Endothelial cell of umbilical vein (primary cell): ENCODE results near the gene JUP. TPM values are rescaled to one million over a fixed set of nuclear protein-coding genes. Genes with fewer than 3 reads are reported as not detected.

Source experiments
- BruUV-seq: library from RNA; stranded (reverse); fragments of 400-500 nt; replicated peaks from 2 replicates; lab custom pipeline; 2021; lab: Mats Ljungman, UMichigan
- CTCF ChIA-PET: fragments of 300-600, 350-600 bp; sonication (Branson Sonifier 250); formaldehyde crosslinking; loops from one replicate; lab custom pipeline; 2021; ENCODE audit warnings: antibody characterized with exemption, inconsistent platforms; lab: Charles Lee
- POLR2A ChIA-PET: fragments of 300-600, 350-600 bp; sonication (Branson Sonifier 250); formaldehyde crosslinking; loops from one replicate; lab custom pipeline; 2021; ENCODE audit warnings: antibody characterized with exemption, inconsistent platforms; lab: Charles Lee
- DNase-seq: peaks from one replicate; pipeline ENCODE4 v3.0.0-alpha.2; 2011; ENCODE audit warnings: low read depth, low spot score
- FAIRE-seq: peaks from 2 replicates; lab custom pipeline; 2011; peaks lifted over from hg19 to GRCh38; lab: Jason Lieb, UNC
- H2AFZ ChIP-seq: 2 replicates; pipeline ENCODE4 v1.6.0; 2012; ENCODE audit warnings: low read depth, low read length, control low read depth, inconsistent platforms
- H3K27ac ChIP-seq: 2 replicates; pipeline ENCODE4 v1.5.1; 2011; ENCODE audit warnings: low read depth, mild to moderate bottlenecking, control low read depth, low read length, moderate library complexity; ENCODE audit not compliant: insufficient read depth
- H3K27me3 ChIP-seq, 2 experiments: 2 replicates each; pipeline versions ENCODE4 v1.6.0 to v1.6.1; 2011; ENCODE audit warnings: low read length in 2 of 2, mixed read lengths in 1 of 2; ENCODE audit not compliant: control insufficient read depth in 2 of 2, insufficient read depth in 2 of 2
- H3K36me3 ChIP-seq, 2 experiments: 2 replicates in 1 of 2; 3 replicates in 1 of 2; pipeline ENCODE4 v1.5.1; 2011; ENCODE audit warnings: low read length in 2 of 2, mild to moderate bottlenecking in 1 of 2, moderate library complexity in 1 of 2; ENCODE audit not compliant: control insufficient read depth in 2 of 2, insufficient read depth in 2 of 2; ENCODE audit errors: extremely low read depth in 1 of 2
- H3K4me1 ChIP-seq: 3 replicates; pipeline ENCODE4 v1.5.1; 2011; ENCODE audit warnings: mild to moderate bottlenecking, low read length; ENCODE audit not compliant: control insufficient read depth, insufficient read depth; ENCODE audit errors: extremely low read depth
- H3K4me2 ChIP-seq: 2 replicates; pipeline ENCODE4 v1.6.1; 2011; ENCODE audit warnings: low read length, control low read depth, mixed read lengths; ENCODE audit not compliant: insufficient read depth
- H3K4me3 ChIP-seq, 3 experiments: fragments of 200-600 bp in 1 of 3; sonication (generic), shearing (Covaris generic) in 1 of 3; replicated peaks in 1 of 3; 2 replicates each; pipeline ENCODE4 v1.5.1; 2011 to 2016; ENCODE audit warnings: control low read depth in 3 of 3, low read length in 3 of 3, mild to moderate bottlenecking in 2 of 3, inconsistent platforms in 1 of 3, low read depth in 1 of 3, moderate library complexity in 1 of 3; ENCODE audit not compliant: insufficient read depth in 1 of 3
- H3K79me2 ChIP-seq: 2 replicates; pipeline ENCODE4 v1.6.0; 2012; ENCODE audit warnings: low read length, inconsistent platforms; ENCODE audit not compliant: control insufficient read depth, insufficient read depth
- H3K9ac ChIP-seq: replicated peaks from 2 replicates; pipeline ENCODE3; 2011; ENCODE audit warnings: low read length, control low read depth; ENCODE audit not compliant: insufficient read depth; ENCODE audit errors: extremely low read depth
- H3K9me1 ChIP-seq: replicated peaks from 3 replicates; pipeline ENCODE4 v1.6.0; 2011; ENCODE audit warnings: mild to moderate bottlenecking, low read length; ENCODE audit not compliant: control insufficient read depth, insufficient read depth; ENCODE audit errors: extremely low read depth
- H3K9me3 ChIP-seq: replicated peaks from 2 replicates; pipeline ENCODE4 v1.5.1; 2012; ENCODE audit warnings: low read length, inconsistent platforms; ENCODE audit not compliant: control insufficient read depth, insufficient read depth
- H4K20me1 ChIP-seq: replicated peaks from 2 replicates; pipeline ENCODE3; 2011; ENCODE audit warnings: mild to moderate bottlenecking, low read length; ENCODE audit not compliant: control insufficient read depth, insufficient read depth; ENCODE audit errors: extremely low read depth
- CTCF ChIP-seq, 2 donors: IDR thresholded peaks; 1 replicate in 1 of 2; 2 replicates in 1 of 2; pipeline ENCODE4 v1.5.1; 2011; ENCODE audit warnings: low read length in 2 of 2, mild to moderate bottlenecking in 2 of 2, moderate library complexity in 2 of 2, control low read depth in 1 of 2, inconsistent platforms in 1 of 2, low read depth in 1 of 2; ENCODE audit not compliant: insufficient read depth in 1 of 2; ENCODE audit errors: extremely low read depth in 1 of 2
- EZH2 ChIP-seq: IDR thresholded peaks from 2 replicates; pipeline ENCODE4 v1.6.1; 2012; ENCODE audit warnings: borderline replicate concordance, low read depth, mild to moderate bottlenecking, moderate library complexity, low read length, inconsistent platforms; ENCODE audit not compliant: severe bottlenecking
- FOS ChIP-seq: IDR thresholded peaks from 2 replicates; pipeline ENCODE4 v1.6.1; 2011; ENCODE audit warnings: mild to moderate bottlenecking, low read length, moderate library complexity, borderline replicate concordance; ENCODE audit not compliant: insufficient read depth
- GATA2 ChIP-seq: IDR thresholded peaks from 2 replicates; pipeline ENCODE4 v1.7.0; 2011; ENCODE audit warnings: low read depth, mild to moderate bottlenecking, moderate library complexity, mixed read lengths, low read length; ENCODE audit not compliant: insufficient read length, insufficient read depth
- JUN ChIP-seq: IDR thresholded peaks from 2 replicates; pipeline ENCODE4 v1.6.1; 2011; ENCODE audit warnings: borderline replicate concordance, low read depth; ENCODE audit not compliant: insufficient read length, insufficient read depth
- MAX ChIP-seq: IDR thresholded peaks from 2 replicates; pipeline ENCODE4 v1.6.1; 2011; ENCODE audit not compliant: insufficient read depth, insufficient read length
- MYC ChIP-seq: IDR thresholded peaks from one replicate; pipeline ENCODE4 v1.6.1; 2011; ENCODE audit warnings: mild to moderate bottlenecking, low read depth, low read length
- POLR2A ChIP-seq: IDR thresholded peaks from 2 replicates; pipeline ENCODE4 v1.6.1; 2012; ENCODE audit warnings: low read depth, mild to moderate bottlenecking, control low read depth, low read length
- POLR2AphosphoS5 ChIP-seq: IDR thresholded peaks from 2 replicates; pipeline ENCODE4 v1.6.1; 2012; ENCODE audit warnings: low read depth, mild to moderate bottlenecking, control low read depth, low read length, moderate library complexity; ENCODE audit not compliant: insufficient read depth
- dilution Hi-C: fragments of 300-500 bp; cut with MboI; formaldehyde crosslinking; loops from one replicate; pipeline ENCODE4 v1.15.0; 2019; ENCODE audit warnings: low sequenced_read_pairs; ENCODE audit not compliant: extremely low pct_ligation_motif_present
- intact Hi-C: fragments of 100-400 bp; cut with micrococcal nuclease; formaldehyde crosslinking; loops from one replicate; pipeline ENCODE4 v1.10.0; 2022
- polyA plus RNA-seq, 4 experiments: library from polyadenylated mRNA; depleted of rRNA in 3 of 4; stranded (reverse) in 3 of 4; unstranded in 1 of 4; fragments of >200 nt; gene quantifications; 2 replicates each; pipeline versions ENCODE4 v1.2.1 to v1.2.3, GENCODE V29; 2011 to 2012; ENCODE audit warnings: missing spikeins in 1 of 4
- total RNA-seq: library from RNA; stranded (reverse); gene quantifications from 2 replicates; pipeline ENCODE4 v1.2.3, GENCODE V29; 2021

JUP gene
- total and polyA plus RNA-seq, 2 donors (not counting 3 experiments of a cell fraction or from before 2014, with no cell fraction given), result 98.0 to 171 TPM

DNA sequence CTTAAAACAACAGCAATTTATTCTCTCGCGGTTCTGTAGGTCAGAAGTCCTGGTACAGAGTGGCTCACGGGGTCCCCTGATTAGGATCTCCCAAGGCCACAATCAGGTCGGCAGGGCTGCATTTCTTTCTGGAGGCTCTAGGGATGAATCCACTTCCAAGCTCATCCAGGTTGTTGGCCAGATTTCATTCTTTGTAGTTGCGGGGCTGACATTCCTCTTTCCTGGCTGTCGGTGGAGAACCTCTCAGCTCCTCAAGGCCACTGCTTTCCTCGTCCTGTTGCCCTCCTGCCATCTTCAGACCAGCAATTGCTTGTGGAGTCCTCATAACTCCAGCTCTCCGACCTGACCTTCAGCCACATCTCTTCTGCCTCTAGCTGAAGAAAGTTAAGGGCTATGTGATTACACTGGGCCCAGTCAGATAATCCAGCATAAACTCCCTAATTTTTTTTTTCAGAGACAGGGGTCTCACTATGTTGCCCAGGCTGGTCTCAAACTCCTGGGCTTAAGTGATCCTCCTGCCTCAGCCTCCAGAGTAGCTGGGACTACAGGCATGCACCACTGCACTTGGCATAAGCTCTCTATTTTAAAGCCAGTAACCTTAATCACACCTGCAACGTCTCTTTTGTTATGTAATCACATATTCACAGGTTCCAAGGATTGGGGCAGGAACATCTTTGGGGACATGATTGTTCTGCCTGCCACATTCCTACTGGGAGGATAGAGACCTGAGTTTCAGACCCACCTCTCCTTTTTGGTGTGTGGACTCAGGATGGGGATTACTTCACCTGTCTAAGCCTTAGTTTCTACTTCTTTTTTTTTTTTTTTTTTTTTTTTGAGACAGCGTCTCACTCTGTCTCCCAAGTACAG lies 78.5 kb downstream of the JUP start:
- intact Hi-C loops (no loop called here), dilution Hi-C loops (no loop called here)
- no peak for TF ChIP-seq POLR2A
- TF ChIP-seq FOS, result no peak
- TF ChIP-seq EZH2, result no peak
- no peak for TF ChIP-seq GATA2
- TF ChIP-seq JUN, result no peak
- TF ChIP-seq POLR2AphosphoS5, result no peak
- no peak for TF ChIP-seq MYC
- TF ChIP-seq MAX, result no peak
- TF ChIP-seq CTCF (IDR thresholded peaks at IDR 0.05; ENCODE audit: extremely low read depth in 1 of 2, insufficient read depth in 1 of 2, low read depth in 1 of 2, low read length in 2 of 2), result no peak
- BruUV-seq, result no TSS peak
- Histone ChIP-seq H3K4me2 (no peak overlapping the region), H3K27ac (no peak overlapping the region), H2AFZ (no peak overlapping the region), H3K27me3 (peaks cover 2 to 5% of the 10 kb centered on the region in 2 experiments), H3K36me3 (no peaks in the 10 kb centered on the region), H3K4me1 (no peaks in the 10 kb centered on the region), H3K4me3 (no peak overlapping the region), H3K9me3 (no peaks in the 10 kb centered on the region), H3K9ac (no peak overlapping the region), H3K79me2 (no peaks in the 10 kb centered on the region), H4K20me1 (no peaks in the 10 kb centered on the region), H3K9me1 (no peaks in the 10 kb centered on the region)
- ChIA-PET POLR2A (interaction anchor here (0.9 kb wide), 1 partner anchor 12 kb away, joined by 3 read pairs; no protein-coding TSS in a partner anchor), CTCF (interaction anchor here (1.3 to 6.5 kb wide), 2 partner anchors 10 to 13 kb away, joined by 3 to 71 read pairs; no protein-coding TSS in a partner anchor)
- no peak for FAIRE-seq
- no peak for DNase-seq
